Stimulated activated CD8-positive, alpha-beta memory T cell treated with anti-CD3 and anti-CD28 coated beads, Interleukin-4, amount 100 ng/mL, for 48 hours (primary cell): ENCODE results near the gene CAP2.
"Not testable (repeated sequence)": the region's sequence is repeated elsewhere in the genome, so short reads cannot be mapped to it uniquely, and the experiment has no call there.

Source experiments
- DNase-seq: peaks from one replicate; pipeline ENCODE4 v3.0.0-alpha.2; 2020

The CAP2 gene

GRCh38 chr6:17585766-17586490 is 192.5 kb downstream of the CAP2 start:
- no peak for DNase-seq

GRCh38 chr6:17586623-17587022 is 193.2 kb downstream of the CAP2 start:
- not testable (repeated sequence) for DNase-seq

GRCh38 chr6:17588011-17588410 is 194.6 kb downstream of the CAP2 start:
- DNase-seq, result no peak

GRCh38 chr6:17589406-17590096 is 196.2 kb downstream of the CAP2 start:
- DNase-seq, result no peak

GRCh38 chr6:17591287-17591686 is 197.9 kb downstream of the CAP2 start:
- no peak for DNase-seq

GRCh38 chr6:17593246-17593645 is 199.9 kb downstream of the CAP2 start:
- no peak for DNase-seq

- no peak for DNase-seq
Measured at GRCh38 chr6:17596085-17596484, 202.7 kb downstream of the CAP2 start.

GRCh38 chr6:17599877-17600526 is 206.6 kb downstream of the CAP2 start, which contains the start of gene FAM8A1:
Gene FAM8A1 (plus strand): TSS chr6:17600302. CDS start chr6:17600410, 108 bp downstream.
- DNase-seq, result peak; percentile 99

GRCh38 chr6:17600527-17601385 is 207.4 kb downstream of the CAP2 start:
- peak; percentile 60 for DNase-seq

GRCh38 chr6:17601386-17601703 is 207.9 kb downstream of the CAP2 start:
- no peak for DNase-seq

GRCh38 chr6:17602888-17603287 is 209.5 kb downstream of the CAP2 start:
- DNase-seq, result no peak

- DNase-seq, result no peak
Measured at GRCh38 chr6:17606606-17607005, 213.2 kb downstream of the CAP2 start.
